Left lung (tissue), 10 donors: ENCODE measurements around the gene TRAPPC10. TPM values are rescaled to one million over a fixed set of nuclear protein-coding genes. Genes with fewer than 3 reads are reported as not detected.
A peak's percentile ranks its signal among the peaks of the same experiment; 100 is the strongest.

Experiments used
- ATAC-seq: fragments of 200-7000 bp; cut with Tn5 transposase; one replicate; pipeline ENCODE4 v1.9.1; 2020; ENCODE audit warnings: moderate library complexity
- DNase-seq, 4 donors: peaks; one replicate each; pipeline ENCODE4 v3.0.0-alpha.2; 2013 to 2020
- H3K27ac ChIP-seq, 2 donors: fragments of 200-600 bp; sonication (generic) in 1 of 2; one replicate each; pipeline versions ENCODE4 v1.5.0 to v1.8.0; 2020 to 2021
- H3K27me3 ChIP-seq, 2 donors: fragments of 200-600 bp; sonication (generic) in 1 of 2; one replicate each; pipeline versions ENCODE4 v1.5.0 to v1.8.0; 2020 to 2021
- H3K36me3 ChIP-seq, 2 donors: fragments of 200-600 bp; sonication (generic) in 1 of 2; one replicate each; pipeline versions ENCODE4 v1.5.0 to v1.8.0; 2020 to 2021
- H3K4me1 ChIP-seq, 2 donors: fragments of 200-600 bp; one replicate each; pipeline ENCODE4 v1.8.0; 2021
- H3K4me3 ChIP-seq, 2 donors: fragments of 200-600 bp; sonication (generic) in 1 of 2; one replicate each; pipeline versions ENCODE4 v1.5.0 to v1.8.0; 2020 to 2021; ENCODE audit warnings: mild to moderate bottlenecking in 1 of 2
- H3K9me3 ChIP-seq, 2 donors: fragments of 200-600 bp; sonication (generic) in 1 of 2; one replicate each; pipeline versions ENCODE4 v1.5.0 to v1.8.0; 2020 to 2021
- intact Hi-C, 2 donors: fragments of 100-400 bp; cut with DNase I; formaldehyde crosslinking; loops; one replicate each; pipeline versions ENCODE4 v1.11.2 to v1.14.2; 2022
- polyA plus RNA-seq, 6 donors: library from polyadenylated mRNA; unstranded; fragments of 120-200 nt; gene quantifications; one replicate each; pipeline ENCODE4 v1.2.1, GENCODE V29; 2013; ENCODE audit not compliant: insufficient read length in 6 of 6
- total RNA-seq, 2 donors: library from RNA; stranded (reverse); fragmentation: NEBNext Ultra II Directional; extraction: Animal tissue kit (Norgen Biotek cat#: 25700); gene quantifications; one replicate each; pipeline ENCODE4 v1.2.1, GENCODE V29; 2021
- TF ChIP-seq, protein P1 (sequence below), 2 donors: fragments of 200-600 bp; sonication (generic) in 1 of 2; IDR thresholded peaks; one replicate each; pipeline versions ENCODE4 v1.5.0 to v1.8.0; 2021; ENCODE audit warnings: antibody characterized with exemption in 2 of 2
- donor health status: DM: no; HTN: yes; CAD: no.
- donor health status: DM: no; HTN: no; CAD: no.

The TRAPPC10 gene
- total and polyA plus RNA-seq, 8 donors, result 26.6 to 43.5 (median 29.1) TPM

DNA sequence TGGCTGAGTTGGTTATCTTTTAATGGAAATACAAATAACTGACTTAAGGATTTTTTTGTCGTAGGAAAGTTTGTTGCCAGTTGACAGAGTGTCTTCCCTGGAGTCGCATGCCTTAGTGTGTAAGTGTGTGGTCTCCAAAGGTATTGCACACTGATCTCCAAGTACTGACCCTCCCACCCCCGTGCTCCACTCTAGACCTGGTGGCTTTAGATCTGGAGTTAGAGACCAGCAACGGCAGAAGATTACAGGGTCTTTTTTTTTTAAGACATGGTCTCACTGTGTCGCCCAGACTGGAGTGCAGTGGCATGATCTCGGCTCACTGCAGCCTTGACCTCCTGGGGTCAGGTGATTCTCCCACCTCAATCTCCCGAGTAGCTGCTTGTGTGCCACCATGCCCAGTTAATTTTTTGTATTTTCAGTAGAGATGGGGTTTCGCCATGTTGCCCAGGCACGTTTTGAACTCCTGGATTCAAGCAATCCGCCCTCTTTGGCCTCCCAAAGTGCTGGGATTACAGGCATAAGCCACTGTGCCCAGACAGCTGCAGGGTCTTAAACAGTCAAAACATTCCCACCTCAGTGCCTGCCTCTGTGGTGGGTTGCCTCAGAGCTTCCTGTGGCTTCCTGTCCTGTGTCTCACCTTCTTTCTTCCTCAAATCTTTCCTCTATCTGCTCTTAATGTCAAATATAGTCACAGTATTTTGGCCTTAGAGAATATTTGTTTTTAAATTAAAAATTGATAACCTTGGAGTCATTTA, 6.9 kb downstream of the TRAPPC10 start:
- Histone ChIP-seq H3K4me1 (peaks cover 3 to 85% of the 10 kb centered on the region in 2 donors), H3K36me3 (no peaks in the 10 kb centered on the region), H3K4me3 (no peak overlapping the region), H3K9me3 (no peaks in the 10 kb centered on the region), H3K27me3 (no peaks in the 10 kb centered on the region), H3K27ac (no peak overlapping the region)
- intact Hi-C loops, result no loop called here
- ATAC-seq (no peak), DNase-seq (no peak)
- TF ChIP-seq, protein P1, sequence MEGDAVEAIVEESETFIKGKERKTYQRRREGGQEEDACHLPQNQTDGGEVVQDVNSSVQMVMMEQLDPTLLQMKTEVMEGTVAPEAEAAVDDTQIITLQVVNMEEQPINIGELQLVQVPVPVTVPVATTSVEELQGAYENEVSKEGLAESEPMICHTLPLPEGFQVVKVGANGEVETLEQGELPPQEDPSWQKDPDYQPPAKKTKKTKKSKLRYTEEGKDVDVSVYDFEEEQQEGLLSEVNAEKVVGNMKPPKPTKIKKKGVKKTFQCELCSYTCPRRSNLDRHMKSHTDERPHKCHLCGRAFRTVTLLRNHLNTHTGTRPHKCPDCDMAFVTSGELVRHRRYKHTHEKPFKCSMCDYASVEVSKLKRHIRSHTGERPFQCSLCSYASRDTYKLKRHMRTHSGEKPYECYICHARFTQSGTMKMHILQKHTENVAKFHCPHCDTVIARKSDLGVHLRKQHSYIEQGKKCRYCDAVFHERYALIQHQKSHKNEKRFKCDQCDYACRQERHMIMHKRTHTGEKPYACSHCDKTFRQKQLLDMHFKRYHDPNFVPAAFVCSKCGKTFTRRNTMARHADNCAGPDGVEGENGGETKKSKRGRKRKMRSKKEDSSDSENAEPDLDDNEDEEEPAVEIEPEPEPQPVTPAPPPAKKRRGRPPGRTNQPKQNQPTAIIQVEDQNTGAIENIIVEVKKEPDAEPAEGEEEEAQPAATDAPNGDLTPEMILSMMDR (IDR thresholded peaks at IDR 0.05), result no peak

GRCh38 chr21:44019568-44019958, 7.5 kb downstream of the TRAPPC10 start:
- peaks cover 8 to 85% of the 10 kb centered on the region in 2 donors for H3K4me1 ChIP-seq
- no peaks in the 10 kb centered on the region for H3K9me3 ChIP-seq
- H3K27ac ChIP-seq, result no peak overlapping the region
- no peak overlapping the region for H3K4me3 ChIP-seq
- no peaks in the 10 kb centered on the region for H3K27me3 ChIP-seq
- no peak for ATAC-seq
- no peak for DNase-seq
- no peaks in the 10 kb centered on the region for H3K36me3 ChIP-seq
- intact Hi-C loops, result no loop called here
- TF ChIP-seq, protein P1 (IDR thresholded peaks at IDR 0.05), result no peak

DNA sequence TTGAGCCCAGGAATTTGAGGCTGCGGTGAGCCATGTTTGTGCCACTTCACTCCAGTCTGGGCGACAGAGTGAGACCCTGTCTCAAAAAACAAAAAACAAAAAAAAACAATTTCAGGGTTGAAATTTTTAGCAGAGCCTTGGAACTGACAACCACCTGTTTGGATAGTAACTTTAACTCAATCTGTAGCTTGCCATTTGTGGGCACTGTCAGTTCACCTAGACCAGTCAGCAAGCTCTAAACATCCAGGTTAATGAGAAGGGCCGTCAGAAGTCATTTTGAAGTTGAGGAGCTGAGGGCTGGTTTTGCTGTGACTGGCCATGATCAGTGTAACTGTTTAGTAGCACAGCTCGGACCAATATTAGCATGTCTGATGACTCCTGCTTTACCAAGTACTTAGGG, 8.4 kb downstream of the TRAPPC10 start:
- H3K27ac ChIP-seq, result peak overlapping the region in 1 of 2 donors; percentile 11
- H3K4me3 ChIP-seq, result no peak overlapping the region
- H3K4me1 ChIP-seq, result peaks cover 17 to 85% of the 10 kb centered on the region in 2 donors
- H3K27me3 ChIP-seq, result no peaks in the 10 kb centered on the region
- DNase-seq (no peak), ATAC-seq (no peak)
- TF ChIP-seq, protein P1 (IDR thresholded peaks at IDR 0.05), result no peak
- intact Hi-C loops, result loop anchor here in 1 of 2 donors (5.0 kb wide), 1 partner anchor 37 kb away; no protein-coding TSS in a partner anchor
- no peaks in the 10 kb centered on the region for H3K9me3 ChIP-seq
- H3K36me3 ChIP-seq, result no peaks in the 10 kb centered on the region

DNA sequence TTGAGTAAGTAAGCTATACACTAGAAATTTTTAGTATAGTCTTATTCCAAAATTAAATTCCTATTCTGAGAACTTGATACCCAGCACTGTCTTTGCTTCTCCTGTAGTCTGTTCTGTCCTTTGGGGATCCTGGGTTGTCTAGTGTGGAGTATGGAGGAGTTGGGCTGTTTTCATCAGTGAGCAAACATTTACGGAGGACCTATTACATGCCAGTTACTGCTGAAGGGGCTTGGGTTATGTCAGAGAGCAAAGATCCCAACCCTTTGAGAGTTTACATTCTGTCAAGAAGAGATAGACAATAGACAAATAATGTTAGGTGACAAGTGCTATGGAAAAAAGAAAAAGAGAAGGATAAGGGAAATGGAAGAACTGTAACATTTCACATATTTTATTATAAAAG, 9.0 kb downstream of the TRAPPC10 start:
- no peak for ATAC-seq
- Histone ChIP-seq H3K27ac (peak overlapping the region in 1 of 2 donors; percentile 11), H3K36me3 (no peaks in the 10 kb centered on the region), H3K9me3 (no peaks in the 10 kb centered on the region), H3K4me3 (no peak overlapping the region), H3K4me1 (peaks cover 18 to 83% of the 10 kb centered on the region in 2 donors), H3K27me3 (no peaks in the 10 kb centered on the region)
- intact Hi-C loops, result loop anchor here in 1 of 2 donors (5.0 kb wide), 1 partner anchor 36 kb away; no protein-coding TSS in a partner anchor
- TF ChIP-seq, protein P1 (IDR thresholded peaks at IDR 0.05), result no peak
- no peak for DNase-seq

GRCh38 chr21:44024257-44024656, 12.1 kb downstream of the TRAPPC10 start:
- Histone ChIP-seq H3K9me3 (no peaks in the 10 kb centered on the region), H3K27ac (peak overlapping the region; percentile 14 to 33), H3K36me3 (no peaks in the 10 kb centered on the region), H3K27me3 (no peaks in the 10 kb centered on the region), H3K4me1 (peaks cover 22 to 72% of the 10 kb centered on the region in 2 donors), H3K4me3 (no peak overlapping the region)
- intact Hi-C loops, result loop anchor here in 1 of 2 donors (5.0 kb wide), 1 partner anchor 33 kb away; no protein-coding TSS in a partner anchor
- TF ChIP-seq, protein P1 (IDR thresholded peaks at IDR 0.05), result no peak
- ATAC-seq (no peak), DNase-seq (no peak)
